Stimulated activated effector memory CD8-positive, alpha-beta T cell treated with anti-CD3 and anti-CD28 coated beads, Interleukin-12 subunit alpha, Interleukin-12 subunit beta, amount 100 ng/mL, for 72 hours (primary cell): ENCODE data around the gene FNIP1.
"Not testable (repeated sequence)": the region's sequence is repeated elsewhere in the genome, so short reads cannot be mapped to it uniquely, and the experiment has no call there.

Experiments
- ATAC-seq: fragments of 150-1000 bp; cut with Tn5 transposase; 2 replicates; pipeline ENCODE4 v1.10.0; 2021
- DNase-seq, 2 donors: peaks; one replicate each; pipeline ENCODE4 v3.0.0; 2021 to 2022; ENCODE audit warnings: low spot score in 2 of 2
- H3K27ac Mint-ChIP-seq: one replicate; pipeline ENCODE4 v1.8.0; 2022; ENCODE audit warnings: mild to moderate bottlenecking, mixed read lengths
- H3K36me3 Mint-ChIP-seq: one replicate; pipeline ENCODE4 v1.8.0; 2022; ENCODE audit warnings: mild to moderate bottlenecking, mixed read lengths
- H3K4me1 Mint-ChIP-seq: one replicate; pipeline ENCODE4 v1.8.0; 2022; ENCODE audit warnings: mixed read lengths
- H3K4me3 Mint-ChIP-seq: one replicate; pipeline ENCODE4 v1.8.0; 2022; ENCODE audit warnings: mild to moderate bottlenecking, mixed read lengths
- H3K9me3 Mint-ChIP-seq: one replicate; pipeline ENCODE4 v1.8.0; 2022; ENCODE audit warnings: mixed read lengths

Gene FNIP1

GRCh38 chr5:131706281-131706680, 90.5 kb downstream of the FNIP1 start:
- ATAC-seq = no peak
- Mint-ChIP-seq H3K4me1 (no peaks in the 10 kb centered on the region), H3K36me3 (peaks cover 65% of the 10 kb centered on the region), H3K9me3 (no peaks in the 10 kb centered on the region), H3K27ac (no peak overlapping the region), H3K4me3 (no peak overlapping the region)
- DNase-seq = no peak

- Mint-ChIP-seq H3K4me3 (no peak overlapping the region), H3K36me3 (peaks cover 37% of the 10 kb centered on the region), H3K4me1 (no peaks in the 10 kb centered on the region), H3K27ac (no peak overlapping the region), H3K9me3 (no peaks in the 10 kb centered on the region)
- ATAC-seq (no peak), DNase-seq (no peak)
Measured at GRCh38 chr5:131694926-131695325, 101.9 kb downstream of the FNIP1 start.

GRCh38 chr5:131693894-131694293, 102.9 kb downstream of the FNIP1 start:
- Mint-ChIP-seq H3K4me3 (no peak overlapping the region), H3K36me3 (peaks cover 43% of the 10 kb centered on the region), H3K27ac (no peak overlapping the region), H3K9me3 (no peaks in the 10 kb centered on the region), H3K4me1 (no peaks in the 10 kb centered on the region)
- ATAC-seq (no peak), DNase-seq (no peak)

GRCh38 chr5:131685516-131686171, 111.2 kb downstream of the FNIP1 start:
- peaks cover 33% of the 10 kb centered on the region for H3K36me3 Mint-ChIP-seq
- no peak overlapping the region for H3K27ac Mint-ChIP-seq
- no peak for ATAC-seq

GRCh38 chr5:131684595-131684994, 112.2 kb downstream of the FNIP1 start:
- Mint-ChIP-seq H3K4me3 (no peak overlapping the region), H3K27ac (no peak overlapping the region), H3K9me3 (no peaks in the 10 kb centered on the region), H3K4me1 (no peaks in the 10 kb centered on the region), H3K36me3 (peaks cover 25% of the 10 kb centered on the region)
- no peak for DNase-seq
- no peak for ATAC-seq

More at GRCh38 chr5:131685516-131686171, 111.2 kb downstream of the FNIP1 start:
- DNase-seq = no peak
- Mint-ChIP-seq H3K9me3 (no peaks in the 10 kb centered on the region), H3K4me1 (no peaks in the 10 kb centered on the region), H3K4me3 (no peak overlapping the region)

- ATAC-seq = no peak
- no peak for DNase-seq
- Mint-ChIP-seq H3K36me3 (peaks cover 20% of the 10 kb centered on the region), H3K4me3 (no peak overlapping the region), H3K4me1 (no peaks in the 10 kb centered on the region), H3K27ac (no peak overlapping the region), H3K9me3 (no peaks in the 10 kb centered on the region)
Measured at GRCh38 chr5:131684051-131684450, 112.8 kb downstream of the FNIP1 start.

- H3K4me3 Mint-ChIP-seq = no peak overlapping the region
- no peaks in the 10 kb centered on the region for H3K4me1 Mint-ChIP-seq
- H3K27ac Mint-ChIP-seq = no peak overlapping the region
- ATAC-seq (no peak), DNase-seq (no peak)
- peaks cover 23% of the 10 kb centered on the region for H3K36me3 Mint-ChIP-seq
- H3K9me3 Mint-ChIP-seq = no peaks in the 10 kb centered on the region
Measured at GRCh38 chr5:131682826-131683225, 114.0 kb downstream of the FNIP1 start.

- H3K36me3 Mint-ChIP-seq = peaks cover 30% of the 10 kb centered on the region
- ATAC-seq (no peak), DNase-seq (no peak)
- H3K4me1 Mint-ChIP-seq = peaks cover 1% of the 10 kb centered on the region
- H3K9me3 Mint-ChIP-seq = no peaks in the 10 kb centered on the region
- no peak overlapping the region for H3K4me3 Mint-ChIP-seq
- H3K27ac Mint-ChIP-seq = no peak overlapping the region
Measured at GRCh38 chr5:131682175-131682574, 114.6 kb downstream of the FNIP1 start.

- no peak for DNase-seq
- Mint-ChIP-seq H3K4me3 (no peak overlapping the region), H3K36me3 (peaks cover 51% of the 10 kb centered on the region), H3K9me3 (no peaks in the 10 kb centered on the region), H3K27ac (no peak overlapping the region), H3K4me1 (peaks cover 4% of the 10 kb centered on the region)
- ATAC-seq = no peak
Measured at GRCh38 chr5:131679911-131680310, 116.9 kb downstream of the FNIP1 start.

GRCh38 chr5:131678273-131678672, 118.5 kb downstream of the FNIP1 start:
- DNase-seq, H3K9me3 Mint-ChIP-seq, H3K4me1 Mint-ChIP-seq, H3K27ac Mint-ChIP-seq, ATAC-seq, H3K4me3 Mint-ChIP-seq: not testable (repeated sequence)
- peaks cover 66% of the 10 kb centered on the region for H3K36me3 Mint-ChIP-seq

GRCh38 chr5:131677115-131677514, 119.7 kb downstream of the FNIP1 start:
- Mint-ChIP-seq H3K9me3 (no peaks in the 10 kb centered on the region), H3K4me3 (no peak overlapping the region), H3K27ac (no peak overlapping the region), H3K4me1 (peaks cover 15% of the 10 kb centered on the region), H3K36me3 (peaks cover 62% of the 10 kb centered on the region)
- ATAC-seq (no peak), DNase-seq (no peak)

GRCh38 chr5:131672776-131673175, 124.0 kb downstream of the FNIP1 start:
- ATAC-seq = peak; percentile 39
- Mint-ChIP-seq H3K36me3 (peaks cover 85% of the 10 kb centered on the region), H3K9me3 (no peaks in the 10 kb centered on the region), H3K4me1 (peaks cover 25% of the 10 kb centered on the region), H3K4me3 (no peak overlapping the region), H3K27ac (no peak overlapping the region)
- DNase-seq = no peak

GRCh38 chr5:131671994-131672655, 124.7 kb downstream of the FNIP1 start:
- Mint-ChIP-seq H3K27ac (no peak overlapping the region), H3K4me1 (peaks cover 23% of the 10 kb centered on the region), H3K36me3 (peaks cover 80% of the 10 kb centered on the region), H3K4me3 (no peak overlapping the region), H3K9me3 (no peaks in the 10 kb centered on the region)
- DNase-seq (no peak), ATAC-seq (no peak)

- Mint-ChIP-seq H3K4me3 (no peak overlapping the region), H3K9me3 (no peaks in the 10 kb centered on the region), H3K36me3 (peaks cover 73% of the 10 kb centered on the region), H3K4me1 (peaks cover 21% of the 10 kb centered on the region), H3K27ac (no peak overlapping the region)
- DNase-seq (no peak), ATAC-seq (peak; percentile 52)
Measured at GRCh38 chr5:131671409-131671808, 125.4 kb downstream of the FNIP1 start.

GRCh38 chr5:131664929-131665328, 131.9 kb downstream of the FNIP1 start:
- peak; percentile 79 for ATAC-seq
- no peaks in the 10 kb centered on the region for H3K9me3 Mint-ChIP-seq
- no peak overlapping the region for H3K27ac Mint-ChIP-seq
- H3K4me1 Mint-ChIP-seq = no peaks in the 10 kb centered on the region
- no peak for DNase-seq
- no peak overlapping the region for H3K4me3 Mint-ChIP-seq
- H3K36me3 Mint-ChIP-seq = peaks cover 52% of the 10 kb centered on the region

GRCh38 chr5:131661933-131662332, 134.9 kb downstream of the FNIP1 start:
- H3K4me1 Mint-ChIP-seq = no peaks in the 10 kb centered on the region
- no peaks in the 10 kb centered on the region for H3K9me3 Mint-ChIP-seq
- H3K27ac Mint-ChIP-seq = no peak overlapping the region
- ATAC-seq = no peak
- no peak overlapping the region for H3K4me3 Mint-ChIP-seq
- no peak for DNase-seq
- peaks cover 48% of the 10 kb centered on the region for H3K36me3 Mint-ChIP-seq
